HG02610 (cell line): Measurements from ENCODE around the gene BARX2.
A peak's percentile ranks its signal among the peaks of the same experiment; 100 is the strongest.

Experiments
- ATAC-seq: cut with Tn5 transposase; IDR thresholded peaks from one replicate; pipeline ENCODE4 v1.9.1; 2021; ENCODE audit warnings: mild to moderate bottlenecking, moderate library complexity; ENCODE audit not compliant: unreplicated experiment

BARX2 gene

DNA sequence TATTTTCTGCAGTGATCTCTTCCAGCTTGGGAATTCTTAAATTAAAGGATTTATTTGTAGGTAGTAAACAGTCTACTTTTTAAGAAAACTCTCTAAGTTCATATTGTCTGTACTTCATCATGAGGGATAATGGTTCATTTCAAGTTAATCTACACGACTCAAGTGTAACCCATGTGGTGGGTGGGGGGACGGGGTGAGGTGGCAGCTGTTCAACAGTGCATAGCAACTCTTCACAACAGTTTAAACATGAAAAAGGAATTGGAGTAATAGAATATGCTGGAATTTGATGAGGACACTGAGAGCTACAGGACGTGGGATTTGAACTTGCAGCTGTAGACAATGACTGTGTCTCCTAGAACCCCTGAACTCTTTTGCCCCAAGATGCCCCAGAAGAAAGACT lies 20.8 kb downstream of the BARX2 start:
- no peak for ATAC-seq

- ATAC-seq = no peak
Observed at GRCh38 chr11:129402206-129403171, 26.8 kb downstream of the BARX2 start.

GRCh38 chr11:129404731-129405130 lies 29.1 kb downstream of the BARX2 start:
- ATAC-seq = no peak

DNA sequence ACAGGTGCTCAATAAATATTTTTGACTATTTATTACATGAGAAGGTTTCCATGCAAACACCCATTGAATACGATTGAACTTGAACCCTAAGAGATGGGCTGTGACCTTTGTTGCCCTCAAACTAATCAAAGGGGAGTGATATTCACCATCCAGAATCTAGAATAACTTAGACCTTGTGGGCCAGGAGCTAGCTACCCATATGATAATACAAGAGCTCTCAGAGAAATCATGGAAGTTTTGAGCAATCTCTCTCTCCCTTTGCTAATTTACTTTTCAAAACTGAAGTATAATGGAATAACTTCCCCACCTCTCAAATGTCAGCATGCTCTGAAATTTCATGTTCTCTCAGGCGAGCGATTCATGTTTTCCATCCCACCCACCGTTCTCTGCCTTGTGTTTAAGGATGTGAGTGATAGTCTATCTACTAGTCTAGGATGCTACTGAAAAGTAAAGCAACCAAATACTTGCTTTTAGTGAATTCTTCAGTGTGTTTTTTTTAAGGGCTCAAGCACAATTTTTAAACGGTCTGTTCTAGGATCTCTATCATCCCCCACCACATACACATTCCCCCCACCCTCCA lies 33.3 kb downstream of the BARX2 start:
- no peak for ATAC-seq

GRCh38 chr11:129410395-129410960 lies 34.8 kb downstream of the BARX2 start:
- ATAC-seq = no peak

- ATAC-seq = no peak
Observed at GRCh38 chr11:129412494-129412893, 36.8 kb downstream of the BARX2 start.

- ATAC-seq = no peak
Observed at GRCh38 chr11:129414144-129414872, 38.7 kb downstream of the BARX2 start.

DNA sequence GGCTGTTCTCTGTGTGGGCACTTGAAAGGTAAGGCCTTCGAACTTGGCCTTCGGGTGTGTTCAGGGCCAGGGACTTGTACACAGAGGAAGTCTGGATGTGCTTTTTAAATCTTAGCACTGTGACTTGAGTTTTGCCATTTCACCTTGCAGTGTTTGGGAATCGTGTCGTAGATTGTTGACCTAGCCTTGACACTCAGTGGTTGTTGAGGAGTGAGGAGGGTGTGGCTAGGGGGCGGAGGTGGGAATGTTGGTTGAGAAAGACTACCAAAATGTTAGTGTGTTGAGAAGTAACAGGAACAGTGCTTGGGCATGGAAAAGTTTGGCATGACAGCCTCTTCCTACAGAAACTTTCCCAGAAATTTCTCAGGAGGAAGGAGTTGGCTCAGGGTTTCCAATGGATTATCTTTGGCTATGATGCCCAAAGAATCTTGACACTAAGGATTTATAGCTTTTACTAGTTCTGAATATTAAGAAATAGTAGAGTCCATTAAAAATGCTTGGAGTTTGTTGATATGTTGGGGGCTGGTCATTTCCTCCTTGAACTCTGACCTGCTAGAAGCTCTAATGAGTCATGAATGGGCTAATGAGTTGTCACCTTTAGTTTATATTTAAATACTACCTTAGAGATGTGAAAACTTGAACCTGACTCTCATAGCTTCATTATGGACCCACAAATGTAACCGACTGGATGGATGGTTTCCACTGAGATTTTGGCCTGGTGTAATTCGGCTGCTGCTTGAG lies 40.6 kb downstream of the BARX2 start:
- ATAC-seq = no peak

GRCh38 chr11:129417458-129417857 lies 41.8 kb downstream of the BARX2 start:
- ATAC-seq = peak; percentile 19

DNA sequence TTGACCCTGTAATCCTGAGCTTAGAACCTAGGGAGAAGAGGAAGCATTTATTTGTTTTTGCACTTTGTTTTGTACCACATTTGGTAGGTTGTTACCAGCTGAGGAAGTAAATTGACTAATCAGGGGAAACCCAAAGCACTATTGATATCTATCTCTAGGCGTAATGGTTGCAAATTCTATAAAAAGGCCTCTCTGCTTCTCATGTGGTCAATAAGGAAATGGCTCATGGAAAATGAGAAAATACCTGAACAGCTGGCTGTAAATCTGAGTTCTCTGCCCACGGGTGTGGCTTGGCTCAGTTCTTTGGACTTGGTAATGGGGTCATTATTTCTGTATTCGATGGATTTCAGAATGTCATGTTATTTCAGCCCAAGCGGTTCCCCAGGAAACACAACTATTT lies 42.4 kb downstream of the BARX2 start:
- peak; percentile 72 for ATAC-seq

DNA sequence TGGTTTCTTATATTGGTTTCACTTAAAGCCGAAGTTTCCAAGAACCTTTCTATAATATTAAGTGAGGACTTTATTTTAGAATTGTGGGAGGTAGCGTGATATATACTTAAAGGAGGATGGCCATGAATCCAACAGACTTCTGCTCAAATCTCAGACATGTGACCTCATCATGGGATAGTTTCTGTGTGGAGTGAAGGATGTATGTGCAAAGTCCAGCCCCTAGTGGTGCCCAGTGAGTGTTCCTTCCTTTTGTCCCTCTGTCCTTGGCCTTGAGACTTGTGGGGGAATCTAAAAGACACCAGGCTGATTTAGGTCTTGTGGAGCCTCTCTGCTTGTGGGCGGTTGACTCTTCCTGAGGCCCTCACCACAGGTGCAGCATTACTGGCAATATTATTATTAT lies 43.7 kb downstream of the BARX2 start:
- no peak for ATAC-seq

DNA sequence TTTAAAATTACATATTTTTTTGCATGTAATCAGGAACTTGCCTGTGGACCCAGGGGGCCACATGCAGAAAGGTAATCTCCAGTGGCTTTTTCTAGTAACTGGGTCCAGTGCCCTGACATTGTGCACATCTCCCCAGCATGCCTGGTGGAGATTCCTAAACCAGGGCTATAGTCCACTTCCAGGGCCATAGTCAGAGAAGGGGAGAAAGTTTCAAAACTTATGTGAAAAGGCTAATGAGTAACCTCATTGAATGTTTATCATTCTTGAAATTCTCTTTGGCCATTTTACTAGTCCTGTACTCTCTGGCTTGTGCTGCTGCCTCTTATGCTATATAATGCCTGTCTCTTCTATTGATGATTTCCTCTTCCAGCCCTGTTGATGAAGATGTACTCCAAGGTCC lies 47.8 kb downstream of the BARX2 start:
- ATAC-seq = no peak

GRCh38 chr11:129425214-129425613 lies 49.6 kb downstream of the BARX2 start:
- no peak for ATAC-seq

DNA sequence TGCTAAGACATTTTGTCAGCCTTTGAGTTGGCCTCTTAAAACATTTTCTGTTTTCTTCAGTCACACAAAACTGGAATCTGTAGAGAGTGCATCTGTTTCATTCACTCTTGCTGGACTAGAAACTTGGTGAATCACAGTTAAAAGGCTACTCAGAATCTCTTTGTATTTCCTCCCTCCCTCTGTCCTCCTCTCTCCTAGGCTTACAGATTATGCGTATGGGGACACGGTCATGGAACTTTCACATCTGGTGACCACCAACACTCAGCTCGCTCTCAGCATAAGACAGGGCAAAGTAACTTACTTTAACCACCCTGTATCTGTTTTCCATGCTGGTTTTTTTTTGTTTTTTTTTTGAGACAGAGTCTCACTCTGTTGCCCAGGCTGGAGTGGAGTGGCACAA lies 50.4 kb downstream of the BARX2 start:
- ATAC-seq = no peak

GRCh38 chr11:129426776-129427175 lies 51.1 kb downstream of the BARX2 start:
- ATAC-seq = no peak

GRCh38 chr11:129427376-129427775 lies 51.7 kb downstream of the BARX2 start:
- no peak for ATAC-seq

DNA sequence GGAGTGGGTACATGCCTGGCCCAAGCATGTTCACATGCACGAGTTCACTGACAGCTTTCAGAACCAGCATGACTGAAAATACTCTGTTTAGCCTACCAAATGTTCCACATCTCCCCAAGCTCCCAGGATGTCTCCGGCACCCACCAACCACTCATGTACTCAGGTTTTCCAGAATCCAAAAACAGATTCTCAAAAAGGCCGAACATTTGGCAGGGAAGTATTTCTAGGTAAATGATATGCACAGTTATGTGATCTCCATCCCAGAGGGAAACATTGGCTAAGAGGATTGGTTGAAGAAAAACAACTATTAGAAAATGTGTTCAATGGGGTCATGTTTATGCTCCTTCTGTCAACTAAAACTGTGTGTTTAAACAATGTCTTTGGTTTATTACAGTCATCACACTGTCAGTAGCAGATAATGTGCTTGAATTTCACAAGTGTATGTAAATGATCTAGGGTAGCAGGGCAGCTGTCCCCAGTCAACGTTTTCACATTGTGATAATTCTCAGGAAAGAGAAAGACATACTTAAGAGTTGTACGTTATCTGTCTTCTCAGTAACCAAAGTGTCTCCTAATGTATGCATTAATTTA lies 52.3 kb downstream of the BARX2 start:
- no peak for ATAC-seq

DNA sequence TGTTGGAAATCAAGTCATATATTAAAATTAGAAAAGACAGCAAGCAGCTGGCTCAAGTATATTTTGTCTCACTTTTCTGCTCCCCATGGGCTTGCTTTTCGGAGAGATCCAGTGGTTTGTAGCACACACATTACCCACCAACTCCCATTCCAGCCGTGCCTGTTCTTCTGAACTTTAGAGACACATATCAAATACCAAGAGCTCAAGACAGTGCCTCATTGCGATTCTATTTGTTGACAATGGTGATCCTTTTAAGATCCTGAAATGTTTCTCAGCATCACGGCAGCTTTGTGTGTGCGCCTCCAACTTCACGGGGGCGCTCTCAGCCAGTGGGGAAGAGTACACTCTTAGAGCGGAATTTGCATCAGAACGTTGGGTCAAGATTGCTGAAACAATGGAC lies 52.9 kb downstream of the BARX2 start:
- no peak for ATAC-seq

GRCh38 chr11:129434641-129435498 lies 59.2 kb downstream of the BARX2 start:
- ATAC-seq = no peak
